ENCODE measurements around the gene POLH. TPM values are rescaled to one million over a fixed set of nuclear protein-coding genes. Genes with fewer than 3 reads are reported as not detected.
"Not testable (repeated sequence)": the region's sequence is repeated elsewhere in the genome, so short reads cannot be mapped to it uniquely, and the experiment has no call there.

POLH gene
- total and polyA plus RNA-seq, 3 experiments from 2014 or later = 15.6 to 38.6 (median 33.8) TPM

DNA sequence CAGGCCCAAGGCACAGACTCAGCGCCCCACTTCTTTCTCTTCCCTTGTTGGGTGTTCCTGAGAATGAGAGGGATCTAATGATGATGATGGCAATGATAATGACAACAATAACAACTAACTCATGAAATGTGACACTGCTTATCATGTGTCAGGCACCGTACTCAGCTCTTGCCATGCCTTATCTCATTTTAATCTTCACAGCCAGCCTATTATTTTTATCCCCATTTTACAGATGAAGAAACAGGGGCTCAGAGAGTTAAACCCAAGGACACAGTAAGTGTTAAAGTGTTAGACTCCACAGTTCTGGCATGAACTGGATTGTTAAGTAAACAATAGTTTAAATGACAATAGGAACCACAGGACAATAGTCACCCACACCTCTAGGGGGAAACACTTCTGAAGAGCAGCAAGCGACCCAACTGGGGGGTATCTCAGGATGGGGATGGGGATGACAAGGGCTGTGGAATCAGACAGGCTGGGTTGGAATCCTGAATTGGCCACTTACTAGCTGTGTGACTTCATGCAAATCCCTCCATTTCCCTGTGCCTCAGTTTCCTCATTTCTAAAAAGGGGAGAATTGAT is 81.3 kb downstream of the POLH start:
- Mint-ChIP-seq H3K27ac (no peak overlapping the region), H3K9me3 (no peaks in the 10 kb centered on the region), H3K27me3 (peaks cover 6 to 7% of the 10 kb centered on the region in 2 donors), H3K36me3 (peaks cover 0 to 5% (median 0%) of the 10 kb centered on the region in 3 donors), H3K4me1 (no peaks in the 10 kb centered on the region), H3K4me3 (no peak overlapping the region)
- ChIA-PET POLR2A (no interaction called here), CTCF (no interaction called here)
- Histone ChIP-seq H3K27me3 (ENCODE audit: insufficient read depth, low read length, poor library complexity, severe bottlenecking) (no peaks in the 10 kb centered on the region), H3K4me1 (ENCODE audit: insufficient read depth, low read length) (no peaks in the 10 kb centered on the region), H3K4me3 (ENCODE audit: low read length) (no peak overlapping the region), H3K36me3 (ENCODE audit: insufficient read depth, low read length) (no peaks in the 10 kb centered on the region), H3K9me3 (ENCODE audit: low read length) (no peaks in the 10 kb centered on the region), H3K27ac (ENCODE audit: low read depth, low read length) (no peak overlapping the region)
- DNase-seq = no peak

DNA sequence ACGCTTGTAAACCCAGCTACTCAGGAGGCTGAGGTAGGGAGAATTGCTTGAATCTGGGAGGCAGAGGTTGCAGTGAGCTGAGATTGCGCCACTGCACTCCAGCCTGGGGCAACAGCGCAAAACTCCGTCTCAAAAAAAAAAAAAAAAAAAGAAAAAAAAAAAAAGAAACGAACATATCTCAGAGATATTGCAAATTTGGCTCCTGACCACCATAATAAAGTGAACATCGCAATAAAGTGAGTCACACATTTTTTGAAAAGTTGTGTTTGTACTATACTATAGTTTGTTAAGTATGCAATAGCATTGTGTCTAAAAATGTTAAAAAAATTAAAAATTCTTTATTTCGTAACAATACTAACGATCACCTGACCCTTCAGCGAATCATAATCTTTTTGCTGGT is 82.2 kb downstream of the POLH start:
- H3K4me1 Mint-ChIP-seq = no peaks in the 10 kb centered on the region
- no peak for DNase-seq
- no peaks in the 10 kb centered on the region for H3K27me3 ChIP-seq (ENCODE audit: insufficient read depth, low read length, poor library complexity, severe bottlenecking)
- POLR2A ChIA-PET = no interaction called here
- H3K4me3 ChIP-seq (ENCODE audit: low read length) = no peak overlapping the region
- peaks cover 0 to 5% (median 0%) of the 10 kb centered on the region in 3 donors for H3K36me3 Mint-ChIP-seq
- H3K27me3 Mint-ChIP-seq = peaks cover 6 to 7% of the 10 kb centered on the region in 2 donors
- no peaks in the 10 kb centered on the region for H3K9me3 ChIP-seq (ENCODE audit: low read length)
- no peaks in the 10 kb centered on the region for H3K4me1 ChIP-seq (ENCODE audit: insufficient read depth, low read length)
- no peaks in the 10 kb centered on the region for H3K9me3 Mint-ChIP-seq
- no peak overlapping the region for H3K4me3 Mint-ChIP-seq
- H3K36me3 ChIP-seq (ENCODE audit: insufficient read depth, low read length) = no peaks in the 10 kb centered on the region
- H3K27ac ChIP-seq (ENCODE audit: low read depth, low read length) = no peak overlapping the region
- H3K27ac Mint-ChIP-seq = no peak overlapping the region
- CTCF ChIA-PET = interaction anchor here (0.9 kb wide), 1 partner anchor 10 kb away, joined by 4 read pairs; no protein-coding TSS in a partner anchor

DNA sequence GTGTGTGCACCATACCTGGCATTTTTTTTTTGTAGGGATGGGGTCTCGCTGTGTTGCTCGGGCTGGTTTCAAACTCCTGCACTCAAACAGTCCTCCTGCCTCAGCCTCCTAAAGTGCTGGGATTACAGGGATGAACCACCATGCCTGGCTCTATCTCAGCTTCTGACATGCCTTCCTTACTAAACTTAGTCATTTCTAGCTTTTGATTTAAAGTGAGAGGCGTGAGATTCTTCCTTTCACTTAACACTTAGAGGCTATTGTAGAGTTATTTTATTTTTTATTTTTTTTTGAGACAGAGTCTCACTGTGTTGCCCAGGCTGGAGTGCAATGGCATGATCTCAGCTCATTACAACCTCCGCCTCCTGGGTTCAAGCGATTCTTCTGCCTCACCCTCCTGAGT is 87.0 kb downstream of the POLH start:
- H3K4me3 Mint-ChIP-seq; H3K9me3 Mint-ChIP-seq; CTCF ChIA-PET; DNase-seq; H3K36me3 Mint-ChIP-seq; H3K27ac ChIP-seq (ENCODE audit: low read depth, low read length); H3K9me3 ChIP-seq (ENCODE audit: low read length); H3K36me3 ChIP-seq (ENCODE audit: insufficient read depth, low read length); POLR2A ChIA-PET; H3K27me3 ChIP-seq (ENCODE audit: insufficient read depth, low read length, poor library complexity, severe bottlenecking); H3K4me3 ChIP-seq (ENCODE audit: low read length); H3K27me3 Mint-ChIP-seq; H3K27ac Mint-ChIP-seq: not testable (repeated sequence)
- peaks cover 9 to 12% (median 12%) of the 10 kb centered on the region in 3 donors for H3K4me1 Mint-ChIP-seq
- H3K4me1 ChIP-seq (ENCODE audit: insufficient read depth, low read length) = peaks cover 12% of the 10 kb centered on the region

Other genes with a start within 250 kb of the POLH start
- 10 to 100 TPM; 11.8 to 12.0 TPM for gene ZNF318, start 206.5 kb upstream of the POLH start, total RNA-seq
- gene ZNF318, start 206.5 kb upstream of the POLH start, polyA plus RNA-seq = 6.4 TPM
- gene ABCC10, start 148.6 kb upstream of the POLH start, total RNA-seq = 10 to 100 TPM; 35.8 to 36.4 TPM
- 28.2 TPM for gene ABCC10, start 148.6 kb upstream of the POLH start, polyA plus RNA-seq
- 1 to 10 TPM; 1.9 TPM for gene DLK2, start 120.6 kb upstream of the POLH start, total RNA-seq
- gene DLK2, start 120.6 kb upstream of the POLH start, polyA plus RNA-seq = 1.4 TPM
- gene TJAP1, start 98.6 kb upstream of the POLH start, total RNA-seq = 10 to 100 TPM; 48.8 to 49.1 TPM
- 11.8 TPM for gene TJAP1, start 98.6 kb upstream of the POLH start, polyA plus RNA-seq
- under 1 TPM; 0.11 to 0.13 TPM for gene LRRC73, start 65.8 kb upstream of the POLH start, total RNA-seq
- gene LRRC73, start 65.8 kb upstream of the POLH start, polyA plus RNA-seq = not detected
- 10 to 100 TPM; 48.9 to 49.1 TPM for gene YIPF3, start 59.3 kb upstream of the POLH start, total RNA-seq
- 86.5 TPM for gene YIPF3, start 59.3 kb upstream of the POLH start, polyA plus RNA-seq
- 100 to 1,000 TPM; 122 to 124 TPM for gene POLR1C, start 59.1 kb upstream of the POLH start, total RNA-seq
- 19.6 TPM for gene POLR1C, start 59.1 kb upstream of the POLH start, polyA plus RNA-seq
- 100 to 1,000 TPM in 1 of 2 experiments, 10 to 100 TPM in 1; 98.0 to 116 TPM for gene XPO5, start 147 bp upstream of the POLH start, total RNA-seq
- gene XPO5, start 147 bp upstream of the POLH start, polyA plus RNA-seq = 15.3 TPM
- 10 to 100 TPM; 44.2 to 45.4 TPM for gene GTPBP2, start 53.1 kb downstream of the POLH start, total RNA-seq
- 3.9 TPM for gene GTPBP2, start 53.1 kb downstream of the POLH start, polyA plus RNA-seq
- 10 to 100 TPM; 27.6 to 27.7 TPM for gene MAD2L1BP, start 59.7 kb downstream of the POLH start, total RNA-seq
- 16.0 TPM for gene MAD2L1BP, start 59.7 kb downstream of the POLH start, polyA plus RNA-seq
- gene RSPH9, start 68.9 kb downstream of the POLH start, total RNA-seq = not detected
- 1.3 TPM for gene RSPH9, start 68.9 kb downstream of the POLH start, polyA plus RNA-seq
- 10 to 100 TPM; 60.4 to 60.6 TPM for gene MRPS18A, start 111.6 kb downstream of the POLH start, total RNA-seq
- gene MRPS18A, start 111.6 kb downstream of the POLH start, polyA plus RNA-seq = 65.2 TPM
- gene VEGFA, start 194.0 kb downstream of the POLH start, total RNA-seq = 10 to 100 TPM; 16.4 to 17.5 TPM
- gene VEGFA, start 194.0 kb downstream of the POLH start, polyA plus RNA-seq = not detected

Data from CD8-positive, alpha-beta memory T cell (primary cell).